Daoy (cell line): ENCODE data around the gene FTH1. TPM values are rescaled to one million over a fixed set of nuclear protein-coding genes. Genes with fewer than 3 reads are reported as not detected.
"Not testable (repeated sequence)": the region's sequence is repeated elsewhere in the genome, so short reads cannot be mapped to it uniquely, and the experiment has no call there.

Experiments used
- DNase-seq: peaks from one replicate; pipeline ENCODE4 v3.0.0-alpha.2; 2015; ENCODE audit warnings: low read depth
- total RNA-seq: library from RNA; depleted of rRNA; stranded (reverse); fragments of >200 nt; shearing (Covaris generic); gene quantifications from 2 replicates; pipeline ENCODE4 v1.2.3, GENCODE V29; 2014

Gene FTH1
- total RNA-seq, 1 experiment from 2014 or later, result 184 TPM

DNA sequence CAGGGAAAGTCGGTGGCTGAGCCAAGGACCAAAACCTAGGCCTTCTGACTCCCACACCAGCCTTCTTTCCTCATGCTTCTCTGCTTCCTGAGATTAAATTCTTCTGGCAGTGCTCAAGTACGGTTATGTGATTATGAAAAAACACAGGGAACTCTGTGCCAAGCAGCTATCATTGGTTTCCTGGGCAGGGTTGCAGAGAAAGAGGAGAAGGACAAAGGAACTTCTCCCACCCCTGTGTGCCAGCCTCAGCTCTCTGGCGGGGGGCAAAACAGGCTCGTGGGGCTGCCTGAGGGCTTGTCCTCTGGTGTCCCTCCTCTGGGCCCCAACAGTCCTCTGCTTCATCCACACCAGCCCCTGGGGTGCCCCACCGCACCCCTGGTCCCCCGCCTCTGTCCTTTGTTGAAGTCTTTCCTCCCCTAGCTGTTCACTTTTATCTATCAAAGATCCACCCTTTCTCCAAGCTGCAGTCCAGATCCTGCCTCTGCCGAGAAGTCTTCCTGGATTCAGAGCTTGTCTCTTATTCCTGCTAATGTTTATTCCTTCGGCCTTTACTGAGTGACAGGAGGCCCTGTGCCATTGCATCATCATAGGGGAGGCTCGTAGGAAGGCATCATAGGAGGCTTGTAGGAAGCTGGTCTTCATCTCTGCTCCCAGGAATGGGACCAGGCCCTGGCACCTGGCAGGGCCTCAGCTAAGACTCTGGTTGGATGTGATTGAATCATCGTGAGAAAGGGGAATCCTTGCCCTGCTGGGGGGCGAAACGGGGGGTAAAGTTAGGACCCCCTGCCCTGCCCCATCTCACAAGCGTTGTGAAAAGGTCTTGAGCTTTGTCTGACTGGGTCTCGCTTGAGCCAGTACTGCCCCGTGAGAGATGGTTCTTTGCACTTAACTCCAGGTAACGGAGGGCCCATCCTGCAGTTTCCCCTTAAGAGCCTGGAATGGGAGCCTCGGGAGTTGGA lies 11.5 kb upstream of the FTH1 start:
- DNase-seq, result no peak

DNA sequence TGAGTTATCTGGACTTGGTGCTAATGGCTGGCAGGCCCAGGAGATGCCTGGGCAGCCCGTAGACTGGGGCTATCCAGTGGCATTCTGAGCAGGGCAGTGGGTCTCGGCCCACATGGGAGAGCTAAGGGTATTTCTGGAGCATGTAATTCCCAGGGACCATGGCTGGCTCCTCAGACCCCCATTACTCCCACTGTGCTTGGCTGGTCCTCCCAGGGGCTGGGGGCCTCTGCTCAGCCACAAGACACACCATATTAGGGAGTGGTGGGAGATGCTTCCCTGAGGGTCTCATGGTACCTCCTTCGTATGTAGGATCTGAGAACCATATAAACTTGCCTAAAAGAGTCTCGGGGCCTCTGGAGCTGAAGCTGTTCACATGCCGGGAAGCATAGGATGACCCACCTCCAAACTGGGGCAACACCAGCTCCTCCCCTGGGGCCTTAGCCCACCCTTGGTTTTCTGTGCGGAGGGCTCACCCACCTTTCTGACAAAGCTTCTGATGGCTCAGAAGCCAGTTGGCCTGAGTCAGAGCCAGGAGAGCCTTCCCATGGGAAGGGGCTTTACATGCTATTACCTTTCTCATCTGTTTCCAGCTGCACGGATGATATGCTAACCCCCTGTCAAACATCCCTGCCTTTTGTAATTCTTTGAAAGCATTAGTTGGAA lies 9.5 kb upstream of the FTH1 start:
- no peak for DNase-seq

DNA sequence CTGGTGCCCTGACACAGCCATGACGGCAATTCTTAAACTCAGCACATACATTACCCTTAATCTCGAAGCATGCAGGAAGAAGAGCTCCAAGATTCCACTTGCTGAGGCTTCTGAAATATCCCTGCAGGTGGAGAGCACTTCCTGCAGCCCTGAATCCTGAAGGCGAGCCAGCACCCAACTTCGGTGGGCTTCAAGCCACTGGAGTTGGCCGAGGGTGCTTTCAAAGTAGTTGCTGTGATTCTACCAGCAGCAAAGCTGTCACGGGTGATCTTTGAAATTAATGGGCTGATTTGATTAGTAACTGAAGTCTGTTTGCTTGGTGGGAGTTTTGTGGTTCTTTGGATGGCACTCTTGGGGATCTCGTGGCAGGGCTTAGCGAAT lies 9.0 kb upstream of the FTH1 start:
- no peak for DNase-seq

DNA sequence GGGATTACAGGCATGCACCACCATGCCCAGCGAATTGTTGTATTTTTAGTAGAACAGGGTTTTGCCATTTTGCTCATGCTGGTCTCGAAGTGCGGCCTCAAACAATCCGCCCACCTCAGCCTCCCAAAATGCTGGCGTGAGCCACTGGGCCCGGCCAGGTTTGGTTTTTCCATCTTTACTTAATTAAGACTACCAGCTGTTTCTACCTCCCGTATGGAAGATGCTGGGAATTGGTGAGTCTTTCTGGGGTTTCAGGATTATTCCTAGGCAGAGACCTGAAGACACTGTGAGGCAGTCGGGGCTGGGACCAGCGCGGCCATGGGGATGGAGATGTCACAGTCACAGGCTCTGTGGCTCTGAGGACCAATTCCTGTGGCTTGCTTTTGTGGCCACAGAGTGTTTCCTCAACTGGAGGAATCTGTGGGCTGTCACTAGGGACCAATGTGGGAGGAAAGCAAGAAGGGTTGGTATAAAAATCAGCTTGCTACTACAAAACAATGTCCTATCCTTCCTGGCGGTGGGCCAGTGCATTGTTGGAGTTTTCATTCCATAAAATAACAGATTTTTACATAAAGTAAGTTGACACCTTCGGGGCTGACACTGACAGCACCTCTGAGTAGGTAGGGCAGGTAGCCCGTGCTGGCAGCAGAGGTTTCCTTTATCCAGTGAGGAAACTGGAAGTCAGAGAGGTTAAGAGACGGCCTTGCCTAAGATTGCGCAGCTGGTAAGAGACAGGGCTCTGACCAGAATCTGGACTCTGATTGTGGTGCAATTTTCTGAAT lies 8.4 kb upstream of the FTH1 start:
- DNase-seq, result no peak

DNA sequence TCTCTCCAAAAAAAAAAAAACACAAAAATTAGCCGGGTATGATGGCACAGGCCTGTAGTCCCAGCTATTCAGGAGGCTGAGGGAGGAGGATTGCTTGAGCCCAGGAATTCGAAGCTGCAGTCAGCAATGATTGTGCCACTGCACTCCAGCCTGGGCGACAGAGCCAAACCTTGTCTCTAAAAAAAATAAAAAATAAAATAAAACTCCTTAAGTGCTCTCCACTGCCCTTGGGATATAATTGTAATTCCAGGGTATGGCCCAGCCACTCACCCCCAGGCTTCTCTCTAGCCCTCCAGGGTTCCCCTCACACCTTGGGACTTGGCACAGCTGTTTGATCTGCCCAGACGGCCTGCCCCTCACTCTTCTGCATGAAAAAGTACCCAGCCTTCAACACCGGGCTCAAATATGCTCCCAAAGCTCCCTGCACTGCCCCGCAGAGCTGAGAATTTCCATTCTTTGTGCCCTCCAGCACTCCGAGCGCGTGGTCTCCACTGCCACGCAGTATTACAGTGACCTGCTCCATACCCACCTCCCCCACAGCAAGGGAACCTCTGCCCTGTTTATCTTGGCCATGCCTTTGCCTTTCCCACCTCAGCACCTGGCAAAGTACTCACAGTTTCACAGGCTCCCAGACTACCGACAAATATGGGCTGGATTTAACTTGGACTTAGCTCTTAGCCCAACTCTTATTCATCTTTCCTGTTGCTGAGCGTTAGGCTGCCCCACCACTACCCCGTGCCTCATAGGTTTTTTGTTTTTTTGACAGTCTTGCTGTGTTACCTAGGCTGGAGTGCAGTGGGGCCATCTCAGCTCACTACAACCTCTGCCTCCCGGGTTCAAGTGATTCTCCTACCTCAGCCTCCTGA lies 7.6 kb upstream of the FTH1 start:
- DNase-seq, result peak; percentile 42

DNA sequence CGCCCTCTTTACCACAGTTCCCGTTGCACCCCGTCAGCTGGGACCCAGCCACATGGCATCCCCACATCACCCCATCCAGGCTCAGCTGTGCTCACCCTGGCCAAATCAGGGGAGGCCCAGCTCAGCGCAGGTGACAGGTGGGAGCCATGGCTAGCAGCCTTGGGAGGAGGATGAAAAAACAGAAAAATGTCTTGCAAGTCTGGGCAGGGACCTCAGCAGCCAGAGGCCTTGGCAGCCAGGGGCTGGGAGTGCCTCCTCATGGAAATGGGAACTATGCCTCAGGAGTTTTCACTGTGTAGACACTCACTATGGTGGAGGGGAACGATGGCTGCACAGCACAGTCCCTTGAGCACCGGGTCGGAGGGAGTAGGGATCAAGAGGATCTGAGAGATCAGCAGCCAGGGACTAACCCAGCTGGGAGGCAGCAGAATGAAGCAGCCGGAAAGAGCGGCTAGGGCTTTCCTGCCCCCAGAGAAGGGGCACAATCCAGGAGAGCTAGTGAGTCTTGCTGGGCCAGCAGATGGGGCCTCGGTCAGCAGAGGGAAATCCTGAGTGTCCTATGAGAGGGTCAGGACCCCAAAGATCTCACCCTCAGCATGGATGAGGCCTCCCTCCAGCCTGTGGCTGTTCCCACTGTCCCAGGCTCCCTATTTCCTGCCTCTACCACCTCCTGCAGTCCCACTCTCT lies 6.2 kb upstream of the FTH1 start:
- no peak for DNase-seq

DNA sequence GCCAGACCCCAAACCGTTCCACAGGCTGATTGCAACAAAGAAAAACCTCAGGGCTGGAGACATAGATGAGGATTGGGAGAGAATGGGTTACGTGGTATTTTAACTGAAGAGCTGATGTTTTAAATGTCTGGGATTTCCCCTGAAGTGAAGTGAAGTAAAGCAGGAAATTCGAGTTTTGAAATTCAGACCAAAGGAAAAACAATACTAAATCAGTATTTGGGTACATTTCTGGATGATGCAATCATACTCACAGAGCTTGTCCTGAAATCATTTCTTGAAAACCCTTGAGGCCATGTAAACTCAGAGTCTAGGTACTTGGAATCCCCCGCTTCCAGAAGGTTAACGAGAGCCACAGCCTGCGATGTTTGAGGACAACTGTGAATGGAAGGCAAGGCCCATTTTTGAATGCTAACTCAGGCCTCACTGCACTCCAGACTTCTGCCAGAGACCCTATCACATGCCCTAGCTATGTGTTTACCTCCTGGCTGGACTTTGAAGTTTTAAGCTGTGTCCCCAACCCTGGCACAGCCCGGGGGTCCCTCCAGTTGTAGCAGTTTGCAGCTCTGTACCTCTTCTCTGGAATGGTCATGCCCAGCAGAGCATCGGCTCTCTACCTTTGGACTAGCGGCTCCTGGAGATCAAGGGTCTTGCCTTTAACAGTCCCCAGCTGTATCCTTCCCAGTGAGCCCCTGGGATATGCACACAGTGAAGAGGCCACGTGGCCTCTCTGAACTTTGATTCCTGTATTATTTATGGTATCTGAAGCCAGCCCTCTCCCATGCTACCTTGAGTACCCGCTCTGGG lies 5.4 kb upstream of the FTH1 start:
- DNase-seq, result peak; percentile 77

DNA sequence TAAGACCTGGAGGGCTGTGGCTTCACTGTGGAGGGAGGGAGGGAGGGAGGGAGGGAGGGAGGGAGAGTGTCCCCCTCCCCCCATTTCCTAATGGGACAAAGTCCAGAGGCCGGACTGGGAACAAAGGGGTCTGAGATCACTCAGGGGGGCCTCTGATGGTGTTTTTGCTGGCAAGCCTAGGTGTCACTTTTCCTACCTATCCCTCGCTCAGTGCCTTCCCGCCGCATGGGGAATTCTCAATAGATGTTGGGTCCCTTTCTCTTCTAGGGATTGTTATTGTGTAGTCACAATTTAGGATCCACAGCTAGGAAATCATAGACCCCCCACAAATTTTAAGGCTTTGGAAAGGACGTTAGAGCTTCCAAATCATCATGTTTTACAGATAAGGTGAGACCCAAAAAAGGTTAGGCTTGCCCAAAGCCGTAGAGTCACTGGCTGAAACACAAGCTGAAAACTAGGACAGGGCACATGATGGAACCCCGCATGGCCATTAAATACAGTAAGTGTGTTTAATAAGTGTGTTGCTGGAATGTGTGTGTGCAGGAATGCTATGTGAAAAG lies 4.8 kb upstream of the FTH1 start:
- DNase-seq, result no peak

DNA sequence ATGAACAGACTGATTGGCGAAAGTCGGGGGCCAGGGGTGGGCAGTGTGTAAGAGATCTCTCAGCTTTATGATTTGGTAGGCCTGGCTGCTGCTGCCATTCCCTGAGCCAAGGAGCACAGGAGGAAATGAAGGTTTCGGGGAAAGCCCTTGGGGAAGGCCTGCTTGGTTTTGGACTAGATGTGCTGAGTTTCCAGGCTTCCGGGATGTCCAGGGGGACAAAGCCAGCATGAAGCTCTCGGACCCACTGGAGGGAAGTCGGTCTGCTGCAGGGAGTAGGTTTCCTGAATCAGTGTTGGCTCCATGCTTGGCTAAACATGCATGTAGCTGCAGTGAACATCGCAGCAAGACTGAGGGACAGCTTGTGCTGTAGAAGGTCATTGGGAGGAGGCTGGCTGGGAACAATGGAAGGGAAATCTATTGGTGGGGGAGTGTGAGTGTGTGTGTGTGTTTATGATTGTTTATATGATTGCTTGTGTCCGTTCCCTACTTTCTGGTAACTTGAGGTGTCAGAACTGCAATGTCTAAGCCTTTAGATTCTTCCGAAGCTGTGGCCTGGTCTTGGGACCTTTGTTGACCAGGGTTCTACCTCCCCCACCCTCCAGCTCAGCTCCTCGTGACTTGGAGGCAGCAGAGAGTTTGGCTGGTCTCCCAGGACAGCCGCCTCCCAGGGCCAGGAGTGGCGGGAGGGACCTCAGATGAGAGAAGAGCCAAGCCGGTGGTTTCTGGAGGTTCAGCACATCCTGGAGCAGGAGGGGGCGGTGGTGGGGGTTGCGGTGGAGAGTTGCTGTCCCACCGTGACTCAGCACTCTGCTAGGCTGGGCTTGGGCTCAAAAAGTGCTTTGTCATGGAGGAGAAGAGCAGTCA lies 4.0 kb upstream of the FTH1 start:
- DNase-seq, result peak; percentile 98

DNA sequence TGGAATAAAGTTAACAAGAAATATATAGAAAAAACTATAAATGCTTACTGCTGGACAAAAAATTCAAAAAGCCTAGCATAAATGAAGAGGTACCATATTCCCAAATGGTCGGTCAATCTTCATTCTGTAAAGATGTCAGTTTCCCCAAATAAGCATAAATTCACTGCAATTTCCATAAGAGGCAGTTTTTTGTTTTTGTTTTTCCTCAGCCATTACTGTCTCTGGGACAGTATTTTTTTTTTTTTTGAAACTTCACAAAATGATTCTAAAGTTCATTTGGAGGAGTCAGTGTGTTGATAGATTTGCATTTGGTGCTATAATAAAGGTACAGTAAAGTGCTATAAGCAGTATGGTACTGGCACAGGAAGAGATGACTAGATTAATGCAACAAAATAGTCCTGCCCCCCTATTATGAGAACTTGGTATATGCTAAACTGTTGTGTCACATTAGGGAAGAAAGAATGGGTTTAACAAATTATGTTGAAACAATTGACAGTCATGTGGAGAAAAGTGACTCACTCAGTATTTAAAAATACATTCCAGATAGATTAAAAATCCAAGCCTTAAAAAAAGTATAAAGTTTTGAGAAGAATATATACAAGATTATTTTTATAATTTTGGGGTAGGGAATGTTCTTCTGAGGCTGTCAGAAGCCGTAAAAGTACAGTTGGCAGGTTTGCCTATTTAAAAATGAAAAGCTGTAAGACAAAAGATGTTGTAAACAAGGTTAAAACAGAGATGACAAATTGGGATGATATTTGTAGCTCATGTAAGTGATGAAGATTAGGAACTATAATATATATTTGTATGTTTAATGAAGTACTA lies 2.6 kb upstream of the FTH1 start:
- no peak for DNase-seq

DNA sequence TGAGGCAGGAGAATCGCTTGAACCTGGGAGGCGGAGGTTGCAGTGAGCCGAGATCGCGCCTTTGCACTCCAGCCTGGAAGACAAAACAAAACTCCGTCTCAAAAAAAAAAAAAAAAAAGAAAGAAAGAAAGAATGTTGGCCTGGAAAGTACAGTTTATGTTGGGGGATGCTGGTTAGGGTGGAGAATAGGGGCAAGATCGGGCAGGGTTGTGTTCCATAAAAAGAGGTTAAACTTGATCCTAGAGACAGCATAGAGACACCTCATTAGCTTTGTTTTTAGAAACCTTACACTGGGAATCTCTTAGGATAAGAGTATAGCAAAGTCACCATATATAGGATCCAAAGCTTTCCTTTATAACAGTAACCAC lies 1.9 kb upstream of the FTH1 start:
- DNase-seq, result no peak

DNA sequence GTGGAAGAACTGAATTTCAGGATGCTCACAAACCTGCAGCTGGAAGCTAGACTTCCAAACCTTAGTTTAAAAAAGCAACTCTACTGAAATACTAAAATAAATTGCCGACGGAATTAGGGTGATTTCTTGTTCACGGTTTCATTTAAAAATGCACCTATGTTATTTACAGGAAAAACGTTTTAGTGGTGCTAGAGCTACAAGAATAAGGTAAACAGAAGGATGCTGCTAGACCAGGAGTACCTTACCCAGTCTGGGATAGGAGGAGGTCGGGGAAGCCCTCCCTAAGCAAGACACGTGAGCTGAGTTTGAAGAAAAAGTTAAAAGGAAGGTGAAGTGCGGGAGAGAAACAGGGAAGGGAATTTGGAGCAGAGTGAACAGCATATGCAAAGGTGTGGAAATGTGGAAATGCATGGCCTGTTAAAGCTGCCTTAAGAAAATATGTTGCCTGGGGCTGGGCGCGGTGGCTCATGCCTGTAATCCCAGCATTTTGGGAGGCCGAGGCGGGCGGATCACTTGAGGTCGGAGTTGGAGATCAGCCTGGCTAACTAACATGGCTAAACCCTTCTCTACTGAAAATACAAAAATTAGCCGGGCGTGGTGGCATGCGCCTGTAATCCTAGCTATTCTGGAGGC lies 1.4 kb upstream of the FTH1 start:
- no peak for DNase-seq

DNA sequence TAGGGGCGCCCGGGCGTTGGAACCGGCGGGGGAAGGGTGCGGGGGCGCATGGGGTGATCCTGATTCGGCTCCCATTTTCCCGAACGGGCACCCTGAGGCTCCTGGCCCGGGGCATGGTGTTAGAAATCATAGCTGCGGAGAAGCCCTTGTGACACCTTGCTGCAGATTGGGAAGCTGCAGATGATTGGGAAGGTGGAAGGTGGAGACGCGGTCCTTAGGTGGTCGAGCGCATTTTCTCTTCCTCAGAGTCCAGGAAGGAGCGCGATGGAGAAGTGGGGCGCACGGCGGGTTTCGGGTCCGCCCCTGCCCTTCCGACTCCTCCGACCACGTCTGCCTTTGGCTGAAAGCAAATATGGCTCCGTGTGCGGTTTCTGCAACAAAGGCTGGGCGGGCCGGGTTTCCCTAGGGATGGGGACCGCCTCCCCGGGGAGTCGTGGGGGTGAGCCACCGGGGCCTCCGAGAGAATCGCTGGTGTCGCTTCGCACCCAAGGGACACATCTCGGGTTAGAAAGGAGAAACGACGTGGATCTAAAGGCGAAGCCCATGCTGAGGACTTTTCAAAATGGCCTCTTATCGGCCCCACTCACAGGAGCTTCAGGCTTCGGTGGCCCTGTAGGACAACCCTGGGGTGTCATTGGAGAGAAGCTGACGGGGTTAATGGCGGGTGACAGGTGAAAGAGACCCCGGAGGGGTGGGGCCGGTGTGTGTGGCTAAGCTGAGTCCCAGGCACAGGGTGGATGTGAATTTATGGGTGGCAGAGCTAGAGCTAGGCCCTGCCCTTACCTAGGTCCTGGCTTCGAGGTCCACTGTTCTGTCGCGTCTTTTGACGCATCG lies 707 bp upstream of the FTH1 start:
- no peak for DNase-seq

DNA sequence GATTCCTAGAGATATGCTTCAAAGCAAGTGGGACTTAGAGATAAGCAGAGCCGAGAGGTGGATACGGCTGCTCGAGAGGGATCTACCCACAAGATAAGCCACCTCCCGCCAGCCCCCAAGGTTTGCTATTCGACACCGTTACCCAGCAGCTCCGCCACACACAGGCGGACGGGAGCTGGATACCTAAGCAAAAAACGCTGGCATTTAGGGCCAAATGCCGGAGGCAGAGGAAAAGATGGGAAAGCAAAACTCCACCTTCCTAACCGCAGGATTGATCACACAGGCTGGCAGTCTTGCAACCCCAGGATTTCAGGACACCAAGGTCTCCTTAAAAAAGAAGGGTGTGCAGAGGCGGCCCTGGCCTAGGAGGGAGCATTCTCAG lies 709 bp downstream of the FTH1 start:
- peak; percentile 45 for DNase-seq

DNA sequence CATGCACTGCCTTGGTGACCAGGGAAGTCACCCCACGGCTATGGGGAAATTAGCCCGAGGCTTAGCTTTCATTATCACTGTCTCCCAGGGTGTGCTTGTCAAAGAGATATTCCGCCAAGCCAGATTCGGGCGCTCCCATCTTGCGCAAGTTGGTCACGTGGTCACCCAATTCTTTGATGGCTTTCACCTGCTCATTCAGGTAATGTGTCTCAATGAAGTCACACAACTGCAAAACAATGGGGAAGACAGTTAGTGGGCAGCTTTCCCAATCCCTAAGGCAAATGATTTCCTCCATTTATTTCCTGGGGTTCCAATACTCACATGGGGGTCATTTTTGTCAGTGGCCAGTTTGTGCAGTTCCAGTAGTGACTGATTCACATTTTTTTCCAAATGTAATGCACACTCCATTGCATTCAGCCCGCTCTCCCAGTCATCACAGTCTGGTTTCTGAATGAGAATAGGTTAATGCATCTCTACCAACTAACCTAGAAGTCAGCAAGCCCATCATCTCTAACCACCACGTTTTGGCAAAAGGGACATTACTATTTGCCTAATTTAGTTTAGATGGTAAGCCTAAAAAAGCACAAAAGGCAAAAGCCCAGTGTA lies 2.7 kb downstream of the FTH1 start:
- DNase-seq, result not testable (repeated sequence)

DNA sequence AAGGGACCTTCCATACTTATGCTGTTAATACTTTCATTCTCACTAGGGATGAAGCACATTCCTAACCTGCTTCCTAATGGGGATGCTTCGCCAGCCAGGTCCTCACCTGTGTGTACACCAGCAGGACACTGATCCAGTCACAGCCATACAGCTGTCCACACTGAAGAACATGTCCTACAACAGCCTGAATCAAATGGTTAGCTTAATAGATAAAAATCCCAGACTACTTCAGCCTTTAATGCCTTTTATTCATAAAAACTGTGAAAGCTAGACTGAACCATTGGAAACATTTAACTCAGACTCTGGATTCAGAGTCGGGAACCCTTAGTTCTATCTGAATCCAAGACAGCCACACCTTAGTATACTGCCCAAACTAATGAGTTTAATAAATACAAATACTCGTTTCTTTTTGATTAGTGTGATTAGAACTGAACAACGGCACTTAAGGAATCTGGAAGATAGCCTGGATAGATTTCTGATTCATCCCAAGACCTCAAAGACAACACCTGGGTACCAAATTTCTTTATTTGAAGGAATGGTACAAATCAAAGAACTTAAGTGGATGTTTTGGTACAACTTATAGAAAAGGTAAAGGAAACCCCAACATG lies 3.3 kb downstream of the FTH1 start:
- no peak for DNase-seq
